ENCODE results near the gene CHI3L2.

The CHI3L2 gene

DNA sequence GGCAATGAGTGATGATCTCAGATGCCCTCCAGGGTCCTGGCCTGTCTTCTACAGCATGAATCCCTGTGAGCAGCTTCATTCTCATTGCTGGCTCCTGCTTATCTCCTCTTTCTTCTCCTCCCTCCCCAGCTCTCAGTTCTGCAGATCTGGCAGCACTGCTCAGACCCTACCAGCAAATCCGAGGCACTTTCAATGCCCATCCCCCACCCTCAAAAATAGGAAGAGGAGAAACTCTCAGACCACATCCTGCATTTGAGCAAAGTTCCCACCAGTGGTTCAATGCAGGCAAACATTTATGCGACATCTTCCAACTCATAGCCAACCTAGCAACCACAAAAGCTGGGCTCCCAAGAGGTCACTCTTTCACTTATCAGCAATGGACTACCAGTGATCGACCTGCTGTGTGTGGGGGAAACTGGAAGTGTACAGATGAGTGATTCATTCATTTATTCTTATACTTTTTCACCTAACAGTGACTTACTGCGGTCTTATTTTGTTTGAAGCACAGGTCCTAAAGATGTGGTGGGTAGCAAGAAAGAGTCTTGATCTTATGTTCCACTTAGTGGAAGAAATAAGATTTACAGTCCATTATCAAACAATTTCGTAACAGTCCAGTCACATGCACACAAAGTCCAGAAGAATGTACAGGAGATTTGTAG lies 5.8 kb upstream of the CHI3L2 start:
- peak; percentile 92 for DNase-seq

DNA sequence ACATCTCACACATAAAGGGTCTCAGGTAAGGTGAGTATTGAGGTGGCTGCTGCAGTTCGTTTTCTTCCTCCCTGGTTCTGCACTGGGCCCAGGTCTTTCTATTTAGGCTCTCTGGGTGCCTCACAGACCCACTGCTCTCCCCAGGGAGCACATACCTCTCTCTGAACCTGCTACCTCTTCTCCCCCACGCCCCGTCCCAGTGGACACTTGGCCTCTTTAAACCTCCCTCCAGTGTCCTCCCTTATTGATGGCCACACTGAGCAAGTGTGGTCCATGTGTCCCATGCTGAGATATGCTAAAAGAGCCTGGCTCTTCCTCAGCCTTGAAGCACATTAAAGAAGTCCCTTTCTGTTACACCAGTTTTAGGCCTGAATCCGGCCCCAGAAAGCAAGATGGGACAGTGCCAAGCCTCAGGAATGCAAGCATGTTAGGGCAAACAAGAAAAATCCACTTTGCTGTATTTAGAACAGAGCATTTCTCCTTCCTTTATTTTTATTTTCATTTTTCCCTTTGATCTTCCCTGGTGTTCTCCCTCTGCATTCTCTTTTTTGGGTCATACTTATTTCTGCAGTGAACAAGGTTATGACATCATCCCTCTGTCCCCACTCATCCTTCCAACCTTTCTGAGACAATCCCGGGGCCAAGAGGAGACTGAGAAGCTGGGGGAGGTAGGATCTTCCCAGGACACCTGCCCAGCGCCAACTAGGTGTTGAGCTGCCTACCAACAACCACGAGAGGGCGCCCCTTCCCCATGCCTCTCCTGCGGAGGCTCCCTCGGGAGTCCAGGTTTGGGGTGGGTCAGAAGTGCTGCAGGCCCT lies 5.0 kb upstream of the CHI3L2 start:
- DNase-seq: peak; percentile 81

DNA sequence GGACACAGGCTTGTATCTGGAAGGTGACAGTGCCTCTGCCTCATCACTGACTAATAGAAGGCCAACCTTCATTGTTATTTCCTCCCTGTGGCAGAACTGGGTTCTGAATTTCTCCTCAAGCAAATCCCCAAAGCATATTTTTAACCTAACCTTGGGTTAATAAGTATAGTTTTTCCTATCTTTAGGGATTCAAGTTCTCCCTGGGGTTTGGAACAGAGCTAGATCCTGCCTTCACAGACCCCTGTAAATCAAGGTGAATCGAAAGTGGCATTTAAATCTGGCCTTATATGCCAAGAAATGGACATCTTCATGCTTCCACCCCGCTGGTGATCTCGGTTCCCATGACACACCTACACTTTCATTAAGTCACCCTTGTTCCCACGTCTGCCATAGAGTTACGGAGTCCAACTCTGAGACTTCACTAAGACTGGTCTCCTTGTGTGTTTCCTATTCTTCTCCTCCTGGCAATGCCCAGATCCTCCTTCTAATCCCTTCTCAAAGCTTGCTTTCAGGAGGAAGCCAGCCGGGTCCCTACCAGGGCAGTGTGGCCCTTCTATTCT lies 4.3 kb upstream of the CHI3L2 start:
- no peak for DNase-seq

DNA sequence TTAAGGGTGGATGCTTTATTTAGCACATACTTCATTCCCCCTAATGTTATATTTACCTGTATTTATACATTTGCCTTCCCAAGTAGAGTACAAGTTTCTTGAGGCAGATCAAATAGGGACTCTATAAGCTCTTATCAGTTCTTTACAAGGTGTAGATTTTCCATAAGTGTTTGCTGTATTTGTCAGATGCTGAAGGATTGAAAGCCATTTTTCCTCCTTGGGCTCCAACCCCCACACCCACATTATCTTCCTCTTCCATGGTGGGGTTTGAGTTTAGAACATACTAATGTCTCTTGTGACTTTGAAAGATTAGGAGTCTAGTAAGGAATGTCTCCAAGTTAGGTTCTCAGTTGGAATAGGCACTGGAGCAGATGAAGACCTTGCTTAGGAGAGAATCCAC lies 2.4 kb upstream of the CHI3L2 start:
- DNase-seq: no peak

DNA sequence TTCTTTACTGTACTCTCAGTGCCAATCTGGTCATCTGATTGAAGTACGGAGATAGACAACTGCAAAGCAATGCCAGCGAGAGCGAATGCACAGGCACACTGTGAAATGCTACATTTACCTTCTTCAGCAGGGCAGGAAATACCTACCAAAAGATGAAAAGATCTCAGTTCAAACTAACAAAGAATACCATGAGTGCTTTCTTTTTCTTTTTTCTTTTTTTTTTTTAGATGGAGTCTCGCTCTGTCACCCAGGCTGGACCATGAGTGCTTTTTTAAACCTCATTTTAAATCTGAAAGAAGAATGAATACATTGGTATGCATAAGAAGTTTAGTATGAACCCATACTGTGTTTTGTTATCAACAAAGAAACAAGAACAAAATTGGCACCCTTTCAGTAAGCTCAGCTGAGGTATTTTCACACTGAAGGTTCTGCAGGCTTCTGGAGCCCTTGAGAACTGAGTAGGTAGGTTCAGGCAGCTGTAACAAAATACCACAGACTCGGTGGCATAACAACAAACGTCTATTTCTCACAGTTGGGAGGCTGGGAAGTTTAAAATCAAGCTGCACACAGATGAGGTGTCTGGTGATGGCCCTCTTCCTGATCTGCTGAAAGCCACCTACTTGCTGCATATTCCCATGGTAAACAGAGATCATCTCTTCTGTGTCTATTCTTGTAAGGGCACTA lies 1.7 kb upstream of the CHI3L2 start:
- no peak for DNase-seq

DNA sequence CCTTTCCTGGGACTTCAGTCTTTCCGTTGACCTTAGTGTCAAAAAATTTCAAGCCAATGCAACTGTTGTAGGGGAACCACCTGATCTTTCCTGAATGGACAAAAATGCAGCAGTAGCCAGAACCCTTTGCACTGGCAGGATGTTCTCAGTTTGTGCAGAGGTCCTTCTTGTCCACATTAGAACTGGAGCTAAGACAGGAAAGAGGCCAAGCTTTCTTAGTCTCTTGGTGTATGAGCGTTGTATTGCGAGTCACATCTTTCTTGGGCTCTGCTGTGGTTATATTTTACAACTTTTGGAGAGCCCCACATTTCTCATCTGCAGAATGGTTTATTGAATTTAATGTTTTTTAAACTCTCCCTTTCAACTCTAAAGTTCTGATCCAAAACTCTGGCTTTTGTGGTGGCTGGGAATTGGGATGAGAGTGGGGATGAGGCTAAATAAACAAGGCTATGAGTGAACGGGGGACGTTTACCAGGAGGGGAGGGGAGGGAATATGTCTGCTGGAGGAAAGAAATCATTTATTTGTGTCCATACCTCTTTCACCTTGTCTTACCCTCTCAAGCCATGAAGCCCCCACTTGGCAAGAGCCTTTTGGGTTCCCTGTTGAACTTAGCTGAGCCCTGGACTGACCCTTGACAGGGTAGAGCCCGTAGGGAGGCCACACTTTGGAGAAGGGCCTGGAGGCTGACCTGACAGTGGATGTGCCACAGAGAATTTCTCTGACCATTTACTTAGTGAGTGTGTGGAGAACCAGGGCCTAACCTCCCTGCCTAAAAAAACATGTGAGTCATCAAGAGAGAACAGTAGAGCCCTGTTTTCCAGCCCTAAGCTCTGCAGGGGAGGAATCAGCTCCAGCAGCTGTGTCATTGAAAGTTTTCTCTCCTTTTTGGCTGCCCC lies 586 bp downstream of the CHI3L2 start:
- DNase-seq: no peak

DNA sequence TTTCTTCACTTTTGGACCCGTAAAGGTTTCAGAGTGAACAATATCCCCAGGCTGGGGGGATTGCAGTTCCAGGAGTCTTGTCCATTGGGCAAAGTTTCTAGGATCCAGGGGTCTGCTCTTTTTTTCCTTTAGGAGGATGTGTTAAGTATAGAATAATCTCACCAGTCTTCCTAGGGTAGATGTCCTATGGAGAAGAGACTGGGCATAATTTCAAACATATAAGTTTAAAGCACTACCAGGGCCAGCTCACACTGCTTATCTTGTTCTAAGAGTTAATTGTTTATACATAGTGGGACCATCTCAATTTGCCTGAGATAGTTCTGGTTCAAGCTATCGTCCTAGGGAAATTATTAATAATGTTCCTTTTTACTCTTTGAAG lies 1.2 kb downstream of the CHI3L2 start:
- no peak for DNase-seq

DNA sequence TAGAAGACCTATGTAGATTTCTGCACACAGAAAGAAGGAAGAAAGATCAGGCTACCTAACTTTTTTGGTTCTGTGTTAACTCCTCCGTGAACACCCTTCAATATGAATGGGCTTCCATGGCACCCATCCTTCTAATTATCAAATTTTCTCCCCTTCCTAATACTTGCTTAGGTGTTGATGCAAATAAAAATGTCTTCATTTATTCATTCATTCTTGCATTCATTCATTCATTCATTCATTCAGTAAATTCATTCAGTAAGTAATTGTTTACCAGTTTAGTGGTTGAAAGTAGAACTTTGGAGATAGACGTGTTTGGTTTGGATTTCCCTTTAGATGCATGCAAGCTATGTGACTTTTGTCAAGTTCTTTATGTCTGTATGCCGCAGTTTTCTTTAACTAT lies 4.6 kb downstream of the CHI3L2 start:
- no peak for DNase-seq

DNA sequence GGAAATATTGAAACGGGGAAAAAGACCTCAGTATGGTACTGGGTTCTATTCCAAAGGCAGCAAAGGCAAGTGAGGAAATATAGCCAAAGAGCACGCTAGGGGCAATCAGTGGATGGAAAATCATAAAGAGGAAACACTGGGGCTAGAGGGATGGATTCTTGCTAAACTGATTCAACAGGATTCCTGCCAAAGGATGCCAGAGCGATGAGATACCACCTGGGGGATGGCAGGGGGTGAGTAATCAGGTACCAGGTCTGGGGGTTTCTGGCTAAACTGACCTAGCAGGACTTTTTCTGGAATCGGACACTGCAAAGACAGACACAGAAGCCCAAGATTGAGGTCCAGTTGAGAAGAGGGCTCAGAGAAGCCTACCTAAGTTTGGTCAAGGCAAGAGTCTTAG lies 6.7 kb downstream of the CHI3L2 start:
- no peak for DNase-seq

DNA sequence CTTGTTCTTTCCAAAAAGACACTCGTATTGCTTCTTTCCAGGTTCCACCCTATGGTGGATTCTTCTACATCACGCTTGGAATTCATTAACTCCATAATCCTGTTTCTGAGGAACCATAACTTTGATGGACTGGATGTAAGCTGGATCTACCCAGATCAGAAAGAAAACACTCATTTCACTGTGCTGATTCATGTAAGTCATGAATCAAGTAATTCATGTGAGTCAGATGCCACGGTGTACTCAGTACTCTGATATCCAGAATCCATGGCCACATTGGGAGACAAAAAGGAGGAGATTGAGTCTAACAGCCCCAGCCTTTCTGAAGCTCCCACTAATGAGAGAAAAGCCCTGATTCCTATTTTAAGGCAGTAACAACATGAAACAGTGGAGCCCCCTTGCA lies 7.4 kb downstream of the CHI3L2 start:
- DNase-seq: no peak

DNA sequence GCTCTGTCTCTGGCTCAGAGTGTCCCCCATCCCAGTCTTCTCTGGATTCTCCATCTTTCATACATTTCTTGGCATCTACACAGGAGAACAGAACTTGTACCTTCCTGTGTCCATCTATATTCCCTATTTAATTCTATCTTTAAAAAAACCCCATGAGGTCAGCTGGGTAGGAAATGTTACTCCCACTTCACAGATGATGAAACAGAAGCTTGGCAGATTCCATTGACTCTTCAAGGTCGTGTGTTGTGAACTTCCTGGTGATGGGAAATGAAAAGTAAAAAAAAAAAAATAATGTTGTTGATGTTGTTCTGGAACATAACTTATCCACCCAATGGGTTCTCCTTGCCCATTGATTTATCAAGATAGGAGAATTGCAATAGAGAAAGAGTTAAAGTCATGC lies 8.9 kb downstream of the CHI3L2 start:
- DNase-seq: no peak

DNA sequence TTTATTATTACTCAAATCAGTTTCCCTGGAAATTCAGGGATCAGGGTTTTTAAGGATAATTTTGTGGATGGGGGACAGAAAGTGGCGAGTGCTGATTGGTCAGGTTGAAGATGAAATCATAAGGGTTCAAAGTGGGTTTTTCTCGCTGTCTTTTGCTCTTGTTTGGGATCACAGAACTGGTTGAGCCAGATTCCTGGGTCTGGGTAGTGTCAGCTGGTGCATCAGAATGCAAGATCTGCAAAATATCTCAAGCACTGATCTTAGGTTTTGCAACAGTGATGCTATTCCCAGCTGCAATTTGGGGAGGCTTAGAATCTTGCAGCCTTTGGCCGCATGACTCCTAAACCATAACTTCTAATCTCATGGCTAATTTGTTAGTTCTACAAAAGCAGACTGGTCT lies 9.3 kb downstream of the CHI3L2 start:
- DNase-seq: no peak

DNA sequence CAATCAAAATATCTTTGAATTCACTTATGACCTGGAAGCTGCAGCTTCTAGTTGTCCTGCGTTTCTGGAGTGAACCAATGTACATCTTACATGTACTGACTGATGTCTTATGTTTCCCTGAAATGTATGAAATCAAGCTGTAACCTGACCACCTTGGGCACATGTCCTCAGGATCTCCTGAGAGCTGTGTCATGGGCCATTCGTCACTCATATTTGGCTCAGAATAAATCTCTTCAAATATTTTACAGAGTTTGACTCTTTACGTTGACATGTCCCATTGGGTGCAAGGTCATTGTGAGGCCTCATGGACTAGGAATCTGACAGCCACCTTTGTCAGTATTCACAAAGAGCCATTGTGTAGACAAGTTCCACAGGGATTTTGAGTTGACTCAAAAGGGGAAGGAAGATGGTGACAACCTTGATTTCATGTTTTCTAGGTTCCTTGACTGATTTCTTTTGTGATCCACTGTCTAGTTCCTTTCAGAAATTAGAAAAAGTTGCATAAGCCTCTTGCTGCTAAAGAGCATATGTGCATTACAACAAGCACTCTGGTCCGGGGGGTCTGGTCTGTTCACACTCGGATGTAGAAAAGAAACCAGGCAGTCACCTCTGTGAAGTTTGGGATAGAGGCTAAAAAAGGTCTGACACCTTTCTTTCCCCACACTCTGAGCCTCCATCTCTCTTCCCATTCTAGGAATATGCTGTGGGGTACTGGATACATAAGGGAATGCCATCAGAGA lies 10.7 kb downstream of the CHI3L2 start:
- no peak for DNase-seq

DNA sequence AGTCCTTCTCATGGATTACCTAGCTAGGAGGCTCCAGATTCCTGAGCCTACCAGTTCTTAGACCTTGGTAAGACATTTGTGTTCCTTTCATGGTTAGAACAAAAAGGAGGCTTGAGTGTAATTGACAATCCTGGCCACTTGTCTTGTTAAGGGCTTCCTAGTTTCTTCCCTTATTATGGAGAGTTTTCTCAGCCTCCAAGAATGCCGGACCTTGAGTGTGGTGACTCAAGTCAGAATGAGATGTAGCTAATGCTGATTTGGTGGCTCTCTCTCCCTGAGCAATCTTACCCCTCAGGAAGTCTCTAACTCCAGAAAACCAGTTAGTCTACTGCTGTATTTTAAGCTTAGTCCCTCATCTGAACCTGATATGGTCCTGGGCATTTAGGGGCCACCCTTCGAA lies 14.3 kb downstream of the CHI3L2 start:
- no peak for DNase-seq

DNA sequence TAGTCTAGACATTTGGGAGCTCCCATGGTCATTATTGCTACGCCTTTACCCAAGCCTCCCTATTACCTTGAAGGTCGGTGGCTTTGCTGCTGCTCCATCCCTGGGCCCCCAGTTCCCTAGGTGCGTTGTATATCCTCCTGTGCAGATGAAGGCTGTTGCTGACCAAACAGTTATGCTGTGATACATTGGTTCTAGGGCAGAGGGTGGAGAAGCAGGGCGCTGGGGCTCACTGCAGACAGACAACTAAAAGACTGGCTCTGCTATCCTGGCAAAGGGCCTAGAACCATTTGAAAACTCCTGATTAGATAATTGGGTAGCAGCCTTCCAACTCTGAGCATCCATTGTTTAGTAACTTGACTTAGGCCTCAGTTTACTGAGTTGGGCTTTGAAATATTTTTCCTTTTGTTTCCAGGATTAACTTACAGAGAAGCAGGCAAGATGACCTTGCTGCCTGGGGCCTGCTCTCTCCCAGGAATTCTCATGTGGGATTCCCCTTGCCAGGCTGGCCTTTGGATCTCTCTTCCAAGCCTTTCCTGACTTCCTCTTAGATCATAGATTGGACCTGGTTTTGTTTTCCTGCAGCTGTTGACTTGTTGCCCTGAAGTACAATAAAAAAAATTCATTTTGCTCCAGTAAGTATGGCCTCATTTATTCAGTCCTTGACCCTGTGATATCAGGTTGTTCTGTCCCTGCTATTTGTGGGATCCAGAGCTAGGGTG lies 15.5 kb downstream of the CHI3L2 start:
- no peak for DNase-seq

DNA sequence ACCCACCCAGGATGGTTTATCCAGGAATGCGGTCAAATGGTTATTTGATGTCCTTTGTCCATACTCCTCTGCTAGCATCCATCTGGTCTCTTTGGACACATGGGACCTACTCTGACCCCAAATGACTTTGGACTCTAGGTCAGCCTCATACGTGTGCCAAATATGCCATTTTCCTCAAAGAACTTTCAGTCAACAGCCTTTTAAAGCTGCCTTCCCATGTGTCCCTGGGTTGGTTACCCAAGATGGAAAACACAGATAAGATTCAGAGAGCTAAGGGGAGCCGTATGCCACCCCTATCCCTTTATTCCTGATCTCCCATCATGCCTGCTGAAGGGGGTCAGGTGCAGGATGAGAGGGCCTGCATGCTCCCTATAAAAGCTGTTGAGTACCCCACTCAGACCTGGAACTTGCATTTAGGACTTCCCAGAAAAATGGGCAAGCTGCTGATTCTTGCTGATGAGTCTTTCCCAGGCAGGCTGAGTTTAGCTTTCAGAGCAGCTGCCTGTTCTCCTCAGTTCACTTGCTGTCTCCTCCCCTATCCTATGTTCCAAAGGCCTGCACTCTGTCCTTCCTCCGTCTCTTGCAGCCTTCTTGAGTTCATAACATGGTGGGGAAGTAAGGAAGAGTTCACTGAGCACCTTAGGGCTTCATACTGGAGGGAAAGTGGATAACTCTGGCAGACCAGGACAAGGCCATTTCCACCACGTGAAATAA lies 19.8 kb downstream of the CHI3L2 start:
- DNase-seq: no peak

DNA sequence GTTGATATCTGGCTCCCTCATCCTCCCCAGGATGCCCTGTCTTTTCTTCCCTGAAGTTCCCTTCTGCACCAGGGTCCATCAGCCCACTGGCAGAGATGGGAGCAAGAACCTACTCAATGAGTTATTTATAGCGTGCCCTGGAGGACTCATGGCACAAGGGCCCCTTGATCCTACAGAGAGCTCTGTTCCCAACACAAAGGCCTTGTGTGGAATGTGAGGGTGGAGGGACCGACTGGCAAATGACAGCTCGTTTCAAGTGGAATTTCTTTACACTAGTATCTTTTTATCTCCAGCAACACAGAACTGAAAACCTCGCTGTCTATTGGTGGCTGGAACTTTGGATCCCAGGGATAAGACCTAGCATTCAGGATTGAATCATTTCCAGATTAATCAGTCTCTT lies 22.4 kb downstream of the CHI3L2 start:
- DNase-seq: no peak

DNA sequence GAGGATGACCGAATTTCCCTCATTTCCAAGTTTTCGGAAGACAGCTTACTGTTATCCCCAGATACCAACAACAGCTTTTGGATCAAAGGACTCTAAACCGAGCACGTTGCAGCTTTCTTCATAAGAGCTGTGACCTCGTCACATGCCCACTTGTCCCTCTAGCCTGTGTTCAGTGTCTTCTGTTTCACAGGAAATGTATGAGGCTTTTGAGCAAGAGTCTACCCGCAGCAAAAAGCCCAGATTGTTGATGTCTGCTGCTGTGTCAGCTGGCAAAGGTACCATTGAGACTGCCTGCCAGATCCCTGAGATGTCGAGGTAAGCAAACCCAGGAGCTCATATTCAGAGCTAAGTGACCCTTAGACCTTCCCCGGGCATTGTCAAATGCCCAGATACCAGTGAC lies 24.1 kb downstream of the CHI3L2 start:
- no peak for DNase-seq

DNA sequence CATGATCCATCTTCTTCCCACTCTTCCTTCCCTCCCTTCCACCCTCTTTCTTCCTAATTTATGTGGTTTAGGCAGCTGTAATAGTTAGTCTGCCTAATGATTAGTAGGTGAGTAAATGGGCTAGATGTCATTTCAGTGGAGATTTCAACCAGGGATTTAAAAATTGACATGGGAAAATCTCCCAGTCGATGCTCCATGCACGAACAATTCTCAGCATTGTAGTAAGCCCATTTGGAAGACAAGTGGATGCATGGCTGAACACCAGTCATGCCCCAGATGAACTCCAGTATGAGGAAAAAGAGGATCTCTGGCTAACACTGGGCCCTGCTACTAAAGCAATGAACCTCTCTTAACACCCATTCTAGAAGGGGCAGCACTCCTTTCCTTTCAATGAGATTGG lies 25.3 kb downstream of the CHI3L2 start:
- DNase-seq: no peak

DNA sequence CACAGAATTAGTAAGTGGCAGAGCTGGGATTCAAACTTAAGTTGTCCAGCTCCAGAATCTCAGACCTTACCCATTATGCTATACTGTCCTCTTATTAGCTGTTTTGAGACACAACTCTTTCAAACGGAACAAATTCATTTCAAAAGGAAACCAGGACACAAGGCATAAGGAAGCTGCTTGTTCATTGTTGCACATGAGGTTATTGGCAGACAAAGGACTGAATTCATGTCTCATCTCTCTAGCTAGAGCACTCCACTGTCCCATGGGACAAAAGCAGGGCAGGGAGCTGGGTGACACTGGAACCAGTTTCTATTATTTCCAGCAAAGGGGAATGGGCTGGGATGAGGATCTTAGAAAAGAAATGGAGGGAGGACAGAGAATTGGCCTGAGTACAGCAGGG lies 26.4 kb downstream of the CHI3L2 start:
- DNase-seq: no peak

Data from activated CD4-positive, alpha-beta T cell treated with anti-CD3 and anti-CD28 coated beads, Interleukin-2, amount 50 U/mL, for 16 hours (primary cell).